K562 (cell line): Measurements from ENCODE around the gene ANO4. TPM values are rescaled to one million over a fixed set of nuclear protein-coding genes. Genes with fewer than 3 reads are reported as not detected.
A peak's percentile ranks its signal among the peaks of the same experiment; 100 is the strongest.

ENCODE experiments used
- ATAC-seq: fragments of 200-7000 bp; cut with Tn5 transposase; 3 replicates; pipeline ENCODE4 v1.9.1; 2020; ENCODE audit warnings: moderate library complexity
- BruUV-seq: library from RNA; stranded (reverse); fragments of 400-500 nt; replicated peaks from 2 replicates; lab custom pipeline; 2021; lab: Mats Ljungman, UMichigan
- CTCF ChIA-PET: fragments of 300-600 bp; formaldehyde crosslinking; extraction: SDS; loops from one replicate; lab custom pipeline; 2021; ENCODE audit warnings: low intra/inter-chr PET ratio; lab: Yijun Ruan, JAX
- POLR2A ChIA-PET: fragments of 300-600, 350-650 bp; sonication (Branson Sonifier 250); formaldehyde crosslinking; extraction: SDS; loops from one replicate; lab custom pipeline; 2021; ENCODE audit warnings: antibody characterized with exemption, inconsistent platforms; lab: Yijun Ruan, JAX
- DNase-seq, 4 experiments: peaks; one replicate each; pipeline versions ENCODE4 v3.0.0 to v3.0.0-alpha.2; 2011 to 2018; ENCODE audit warnings: low spot score in 3 of 4, mixed read lengths in 3 of 4; ENCODE audit errors: extremely low read depth in 1 of 4
- FAIRE-seq: peaks from 2 replicates; lab custom pipeline; 2011; peaks lifted over from hg19 to GRCh38; lab: Jason Lieb, UNC
- H2AFZ ChIP-seq: 2 replicates; pipeline ENCODE4 v1.6.0; 2011; ENCODE audit warnings: low read depth, low read length, control low read depth, inconsistent platforms
- H3K27ac ChIP-seq: fragments of 200-600 bp; 3 replicates; pipeline ENCODE4 v1.8.0; 2011; ENCODE audit warnings: low read depth, mild to moderate bottlenecking, control low read depth, inconsistent platforms, low read length, moderate library complexity, mixed read lengths; ENCODE audit errors: extremely low read depth
- H3K27me3 ChIP-seq, 2 experiments: fragments of 300-600 bp in 1 of 2; 2 replicates in 1 of 2; 3 replicates in 1 of 2; pipeline versions ENCODE4 v1.6.0 to v1.8.0; 2011; ENCODE audit warnings: inconsistent platforms in 2 of 2, low read length in 2 of 2, mild to moderate bottlenecking in 1 of 2, mixed read lengths in 1 of 2, moderate library complexity in 1 of 2; ENCODE audit not compliant: control insufficient read depth in 2 of 2, insufficient read depth in 2 of 2
- H3K36me3 ChIP-seq: fragments of 300-600 bp; 3 replicates; pipeline ENCODE4 v1.8.0; 2011; ENCODE audit warnings: mild to moderate bottlenecking, low read length, inconsistent platforms; ENCODE audit not compliant: control insufficient read depth, insufficient read depth
- H3K4me1 ChIP-seq, 2 experiments: fragments of 200-600 bp in 1 of 2; replicated peaks in 1 of 2; 2 replicates in 1 of 2; 3 replicates in 1 of 2; pipeline versions ENCODE4 v1.5.1 to v1.8.0; 2011; ENCODE audit warnings: inconsistent platforms in 2 of 2, low read length in 2 of 2, mild to moderate bottlenecking in 1 of 2, mixed read lengths in 1 of 2, moderate library complexity in 1 of 2; ENCODE audit not compliant: control insufficient read depth in 2 of 2, insufficient read depth in 2 of 2
- H3K4me2 ChIP-seq: 2 replicates; pipeline ENCODE4 v1.6.1; 2011; ENCODE audit warnings: low read length, control low read depth, inconsistent platforms, mixed read lengths; ENCODE audit not compliant: insufficient read depth
- H3K4me3 ChIP-seq: fragments of 200-600 bp; sonication (generic), shearing (Covaris generic); 2 replicates; pipeline ENCODE4 v1.5.1; 2016; ENCODE audit warnings: control low read depth, inconsistent platforms
- H3K79me2 ChIP-seq: fragments of 200-600 bp; 3 replicates; pipeline ENCODE4 v1.8.0; 2011; ENCODE audit warnings: low read length, inconsistent platforms; ENCODE audit not compliant: control insufficient read depth, insufficient read depth
- H3K9ac ChIP-seq, 2 experiments: 2 replicates each; pipeline versions ENCODE4 v1.6.0 to v1.6.1; 2011; ENCODE audit warnings: low read depth in 2 of 2, low read length in 2 of 2, control low read depth in 1 of 2, inconsistent platforms in 1 of 2, mild to moderate bottlenecking in 1 of 2, mixed read lengths in 1 of 2; ENCODE audit not compliant: insufficient read depth in 1 of 2
- H3K9me1 ChIP-seq: one replicate; pipeline ENCODE4 v1.6.0; 2011; ENCODE audit warnings: inconsistent platforms, mild to moderate bottlenecking, low read length, moderate library complexity; ENCODE audit not compliant: control insufficient read depth, insufficient read depth
- H3K9me3 ChIP-seq: replicated peaks from 2 replicates; pipeline ENCODE4 v1.5.1; 2011; ENCODE audit warnings: low read depth, low read length, inconsistent platforms; ENCODE audit not compliant: control insufficient read depth, insufficient read depth
- H4K20me1 ChIP-seq: replicated peaks from 2 replicates; pipeline ENCODE4 v1.6.1; 2011; ENCODE audit warnings: low read length, inconsistent platforms, mixed read lengths; ENCODE audit not compliant: control insufficient read depth, insufficient read depth
- CREB5 ChIP-seq: fragments of 250-450 bp; sonication (Bioruptor Pico); IDR thresholded peaks from 2 replicates; pipeline ENCODE4 v1.5.0; 2020; ENCODE audit warnings: mild to moderate bottlenecking
- HNRNPLL ChIP-seq: fragments of 200-400 bp; formaldehyde crosslinking; IDR thresholded peaks from 2 replicates; pipeline ENCODE4 v1.6.1; 2017; ENCODE audit warnings: low read length, low read depth, mild to moderate bottlenecking; ENCODE audit not compliant: poor library complexity, severe bottlenecking
- KHSRP ChIP-seq: fragments of 450-650 bp; IDR thresholded peaks from 2 replicates; pipeline ENCODE4 v1.6.1; 2017
- LEF1 ChIP-seq: fragments of 450-650 bp; IDR thresholded peaks from 2 replicates; pipeline ENCODE4 v1.6.1; 2016; ENCODE audit warnings: mild to moderate bottlenecking
- MAFG ChIP-seq: fragments of 450-650 bp; conservative IDR thresholded peaks from 2 replicates; pipeline ENCODE4 v1.6.1; 2016; ENCODE audit warnings: missing genetic modification characterization, missing compliant biosample characterization
- ZHX1 ChIP-seq: fragments of 150-350 bp; conservative IDR thresholded peaks from 2 replicates; pipeline ENCODE4 v1.6.1; 2014; ENCODE audit warnings: low read length
- ZNF175 ChIP-seq: fragments of 200-800 bp; sonication (Bioruptor generic); IDR thresholded peaks from 2 replicates; pipeline ENCODE4 v1.6.1; 2016; ENCODE audit warnings: low read depth, mild to moderate bottlenecking, missing genetic modification characterization, missing compliant biosample characterization
- ZNF224 ChIP-seq: sonication (generic); formaldehyde crosslinking; IDR thresholded peaks from 2 replicates; pipeline ENCODE4 v1.8.0; 2022; ENCODE audit warnings: mild to moderate bottlenecking, missing genetic modification reagents
- ZNF740 ChIP-seq, 3 experiments: fragments of 200-800 bp in 1 of 3; sonication (Bioruptor generic) in 1 of 3; sonication (generic) in 1 of 3; formaldehyde crosslinking in 1 of 3; IDR thresholded peaks; 2 replicates each; pipeline versions ENCODE4 v1.6.1 to v1.8.0; 2016 to 2022; ENCODE audit warnings: mild to moderate bottlenecking in 2 of 3, missing compliant biosample characterization in 2 of 3, missing genetic modification characterization in 2 of 3, missing genetic modification reagents in 1 of 3
- WGBS: fragments of 100-300 bp; shearing (Covaris generic); methylation state at CpG from one replicate; pipeline ENCODE4 v1.1.6; 2016; ENCODE audit warnings: low coverage, mixed read lengths; ENCODE audit not compliant: insufficient coverage; ENCODE audit errors: missing lambda C conversion rate; 5-methylcytosine and 5-hydroxymethylcytosine counted together
- in situ Hi-C: fragments of 300-500 bp; cut with MboI; formaldehyde crosslinking; loops from 4 replicates; pipeline ENCODE4 v1.15.0; 2018; ENCODE audit warnings: inconsistent platforms, mixed read lengths
- intact Hi-C: fragments of 100-400 bp; cut with micrococcal nuclease; formaldehyde crosslinking; loops from 2 replicates; pipeline ENCODE4 v1.14.2; 2022
- polyA plus RNA-seq, 8 experiments: library from polyadenylated mRNA; depleted of rRNA in 4 of 8; stranded (reverse) in 5 of 8; unstranded in 3 of 8; fragments of >200 nt; fragmentation: Nextera tagmentation in 2 of 8; fragmentation: Illumina TruSeq in 1 of 8; extraction: Ambion mirVana in 2 of 8; extraction: Trizol in 1 of 8; gene quantifications; 2 replicates each; pipeline versions ENCODE4 v1.2.1 to v1.2.3, GENCODE V29; 2011 to 2014; ENCODE audit warnings: inconsistent platforms in 1 of 8, missing spikeins in 1 of 8
- total RNA-seq, 7 experiments: library from RNA; depleted of rRNA in 6 of 7; stranded (reverse); fragments of >200 nt in 6 of 7; fragmentation: Illumina TruSeq in 2 of 7; extraction: Trizol in 2 of 7; gene quantifications; 2 replicates each; pipeline versions ENCODE4 v1.2.1 to v1.2.3, GENCODE V29; 2011 to 2021; ENCODE audit warnings: low replicate concordance in 1 of 7

The ANO4 gene
- total and polyA plus RNA-seq, 9 of the 15 experiments (the other 6 are each of a cell fraction or from before 2014, with no cell fraction given): not detected

GRCh38 chr12:100993916-100994450 lies 199.4 kb downstream of the ANO4 start (continued):
- TF ChIP-seq HNRNPLL: no peak

GRCh38 chr12:100995201-100995600 lies 200.6 kb downstream of the ANO4 start:
- intact Hi-C loops: no loop called here
- in situ Hi-C loops: no loop called here
- TF ChIP-seq ZHX1: no peak
- no peak for TF ChIP-seq MAFG
- no peak for TF ChIP-seq ZNF740 (CRISPR knock-in tag; IDR thresholded peaks at IDR 0.05)
- no peak for TF ChIP-seq ZNF740 (tag; IDR thresholded peaks at IDR 0.05)
- no peak for TF ChIP-seq LEF1
- TF ChIP-seq ZNF224 (CRISPR knock-in tag): no peak
- TF ChIP-seq KHSRP: no peak
- TF ChIP-seq ZNF175 (CRISPR knock-in tag): no peak
- no peak for TF ChIP-seq CREB5
- H3K9me3 ChIP-seq: no peaks in the 10 kb centered on the region
- POLR2A ChIA-PET: no interaction called here
- WGBS: 0% methylated on average over 3 of the region's 3 CpGs
- H3K27ac ChIP-seq: no peak overlapping the region
- no peaks in the 10 kb centered on the region for H3K79me2 ChIP-seq
- H3K36me3 ChIP-seq: no peaks in the 10 kb centered on the region
- no peak overlapping the region for H2AFZ ChIP-seq
- CTCF ChIA-PET: no interaction called here
- no TSS peak for BruUV-seq
- ATAC-seq: no peak
- peak in 1 of 4 experiments; percentile 0 for DNase-seq
- H3K27me3 ChIP-seq: no peaks in the 10 kb centered on the region
- no peak overlapping the region for H3K4me2 ChIP-seq
- no peak overlapping the region for H3K4me3 ChIP-seq
- no peaks in the 10 kb centered on the region for H4K20me1 ChIP-seq
- FAIRE-seq: no peak
- H3K4me1 ChIP-seq: no peaks in the 10 kb centered on the region
- H3K9me1 ChIP-seq: no peaks in the 10 kb centered on the region
- no peak overlapping the region for H3K9ac ChIP-seq
